Uterus (tissue), 2 donors: Measurements from ENCODE around the gene SELENOK.

Source experiments
- CTCF ChIP-seq, 4 experiments: fragments of 200-600 bp in 2 of 4; fragments of 450-650 bp in 2 of 4; sonication (generic) in 2 of 4; IDR thresholded peaks; one replicate each; pipeline ENCODE4 v1.5.1; 2016 to 2019; ENCODE audit warnings: antibody characterized with exemption in 4 of 4, mild to moderate bottlenecking in 2 of 4, moderate library complexity in 1 of 4
- POLR2A ChIP-seq, 2 donors: fragments of 450-650 bp; IDR thresholded peaks; one replicate each; pipeline ENCODE4 v1.6.1; 2016; ENCODE audit warnings: antibody characterized with exemption in 2 of 2, mild to moderate bottlenecking in 1 of 2, moderate library complexity in 1 of 2

- no peak for TF ChIP-seq POLR2A (IDR thresholded peaks at IDR 0.05)
- TF ChIP-seq CTCF (IDR thresholded peaks at IDR 0.05) = no peak
These were observed 29.6 kb upstream of the SELENOK start for GRCh38 chr3:53921296-53921695.
